Keratinocyte (primary cell): ENCODE measurements around the gene LRBA. TPM values are rescaled to one million over a fixed set of nuclear protein-coding genes. Genes with fewer than 3 reads are reported as not detected.

Experiments used
- DNase-seq: peaks from one replicate; pipeline ENCODE4 v3.0.0-alpha.2; 2011; ENCODE audit warnings: low read depth, missing footprints, low spot score
- FAIRE-seq: peaks from 2 replicates; lab custom pipeline; 2011; peaks lifted over from hg19 to GRCh38; lab: Jason Lieb, UNC
- H2AFZ ChIP-seq: 2 replicates; pipeline ENCODE4 v1.6.0; 2012; ENCODE audit warnings: low read length, control low read depth, inconsistent platforms; ENCODE audit not compliant: control insufficient read depth
- H3K27ac ChIP-seq: 2 replicates; pipeline ENCODE4 v1.5.1; 2011; ENCODE audit warnings: low read length; ENCODE audit not compliant: control insufficient read depth, insufficient read depth
- H3K27me3 ChIP-seq: 3 replicates; pipeline ENCODE4 v1.6.0; 2011; ENCODE audit warnings: low read length; ENCODE audit not compliant: control insufficient read depth, insufficient read depth; ENCODE audit errors: extremely low read depth
- H3K36me3 ChIP-seq, 2 experiments: 2 replicates in 1 of 2; 3 replicates in 1 of 2; pipeline ENCODE4 v1.5.1; 2011; ENCODE audit warnings: low read length in 2 of 2, mild to moderate bottlenecking in 1 of 2; ENCODE audit not compliant: control insufficient read depth in 2 of 2, insufficient read depth in 2 of 2; ENCODE audit errors: extremely low read depth in 1 of 2
- H3K4me1 ChIP-seq: 3 replicates; pipeline ENCODE4 v1.5.1; 2011; ENCODE audit warnings: low read length; ENCODE audit not compliant: control insufficient read depth, insufficient read depth; ENCODE audit errors: extremely low read depth
- H3K4me2 ChIP-seq: 3 replicates; pipeline ENCODE4 v1.6.0; 2011; ENCODE audit warnings: low read depth, low read length; ENCODE audit not compliant: control insufficient read depth, insufficient read depth; ENCODE audit errors: extremely low read depth
- H3K4me3 ChIP-seq, 3 experiments: fragments of 200-600 bp in 1 of 3; sonication (generic) in 1 of 3; 2 replicates in 2 of 3; 3 replicates in 1 of 3; pipeline ENCODE4 v1.5.1; 2011 to 2016; ENCODE audit warnings: low read length in 3 of 3, mild to moderate bottlenecking in 3 of 3, control low read depth in 2 of 3, inconsistent platforms in 1 of 3, low read depth in 1 of 3, mixed read lengths in 1 of 3, mixed run types in 1 of 3, moderate library complexity in 1 of 3; ENCODE audit not compliant: control insufficient read depth in 2 of 3, insufficient read depth in 2 of 3; ENCODE audit errors: extremely low read depth in 1 of 3
- H3K79me2 ChIP-seq: 2 replicates; pipeline ENCODE4 v1.6.0; 2012; ENCODE audit warnings: low read length; ENCODE audit not compliant: control insufficient read depth, insufficient read depth
- H3K9ac ChIP-seq: 3 replicates; pipeline ENCODE4 v1.6.0; 2011; ENCODE audit warnings: low read length; ENCODE audit not compliant: control insufficient read depth, insufficient read depth; ENCODE audit errors: extremely low read depth
- H3K9me1 ChIP-seq: 3 replicates; pipeline ENCODE4 v1.6.0; 2011; ENCODE audit warnings: low read length; ENCODE audit not compliant: control insufficient read depth, insufficient read depth; ENCODE audit errors: extremely low read depth
- H3K9me3 ChIP-seq: 2 replicates; pipeline ENCODE4 v1.5.1; 2012; ENCODE audit warnings: low read depth, low read length; ENCODE audit not compliant: control insufficient read depth
- H4K20me1 ChIP-seq: 3 replicates; pipeline ENCODE4 v1.6.0; 2011; ENCODE audit warnings: low read length; ENCODE audit not compliant: control insufficient read depth, insufficient read depth; ENCODE audit errors: extremely low read depth
- EZH2 ChIP-seq: IDR thresholded peaks from one replicate; pipeline ENCODE4 v1.6.1; 2012; ENCODE audit warnings: inconsistent platforms, mild to moderate bottlenecking, low read length, moderate library complexity
- dilution Hi-C: fragments of 300-500 bp; cut with MboI; formaldehyde crosslinking; loops from one replicate; pipeline ENCODE4 v1.7.0; 2020; ENCODE audit warnings: low sequenced_read_pairs; ENCODE audit not compliant: extremely low pct_ligation_motif_present
- polyA plus RNA-seq, 5 experiments: library from polyadenylated mRNA; depleted of rRNA in 3 of 5; stranded (reverse) in 3 of 5; stranded (forward) in 1 of 5; unstranded in 1 of 5; fragments of >200 nt; gene quantifications; 1 replicate in 1 of 5; 2 replicates in 3 of 5; 3 replicates in 1 of 5; pipeline versions ENCODE4 v1.2.1 to v1.2.3, GENCODE V29; 2011 to 2012; ENCODE audit warnings: missing spikeins in 2 of 5, low read depth in 1 of 5, low replicate concordance in 1 of 5
- TF ChIP-seq, protein P1 (sequence below), 3 experiments: IDR thresholded peaks in 1 of 3; conservative IDR thresholded peaks in 1 of 3; optimal IDR thresholded peaks in 1 of 3; 2 replicates in 2 of 3; 3 replicates in 1 of 3; pipeline versions ENCODE3 to v1.5.1; 2011; ENCODE audit warnings: low read length in 3 of 3, mild to moderate bottlenecking in 3 of 3, moderate library complexity in 2 of 3, control low read depth in 1 of 3, inconsistent platforms in 1 of 3; ENCODE audit not compliant: insufficient read depth in 2 of 3; ENCODE audit errors: extremely low read depth in 1 of 3

Gene LRBA
- polyA plus RNA-seq, 1 donor (not counting 4 experiments of a cell fraction or from before 2014, with no cell fraction given), result 35.6 TPM

- no peaks in the 10 kb centered on the region for H3K9me3 ChIP-seq
- H3K9me1 ChIP-seq, result no peaks in the 10 kb centered on the region
- H3K4me3 ChIP-seq, result no peak overlapping the region
- H3K27ac ChIP-seq, result no peak overlapping the region
- no peaks in the 10 kb centered on the region for H4K20me1 ChIP-seq
- H3K36me3 ChIP-seq, result peaks cover 0 to 2% of the 10 kb centered on the region in 2 experiments
- H3K4me1 ChIP-seq, result no peaks in the 10 kb centered on the region
- H3K27me3 ChIP-seq, result no peaks in the 10 kb centered on the region
- H3K9ac ChIP-seq, result no peak overlapping the region
- FAIRE-seq, result no peak
- no peak overlapping the region for H2AFZ ChIP-seq
- H3K79me2 ChIP-seq, result no peaks in the 10 kb centered on the region
- dilution Hi-C loops, result no loop called here
- no peak for DNase-seq
- TF ChIP-seq, protein P1, sequence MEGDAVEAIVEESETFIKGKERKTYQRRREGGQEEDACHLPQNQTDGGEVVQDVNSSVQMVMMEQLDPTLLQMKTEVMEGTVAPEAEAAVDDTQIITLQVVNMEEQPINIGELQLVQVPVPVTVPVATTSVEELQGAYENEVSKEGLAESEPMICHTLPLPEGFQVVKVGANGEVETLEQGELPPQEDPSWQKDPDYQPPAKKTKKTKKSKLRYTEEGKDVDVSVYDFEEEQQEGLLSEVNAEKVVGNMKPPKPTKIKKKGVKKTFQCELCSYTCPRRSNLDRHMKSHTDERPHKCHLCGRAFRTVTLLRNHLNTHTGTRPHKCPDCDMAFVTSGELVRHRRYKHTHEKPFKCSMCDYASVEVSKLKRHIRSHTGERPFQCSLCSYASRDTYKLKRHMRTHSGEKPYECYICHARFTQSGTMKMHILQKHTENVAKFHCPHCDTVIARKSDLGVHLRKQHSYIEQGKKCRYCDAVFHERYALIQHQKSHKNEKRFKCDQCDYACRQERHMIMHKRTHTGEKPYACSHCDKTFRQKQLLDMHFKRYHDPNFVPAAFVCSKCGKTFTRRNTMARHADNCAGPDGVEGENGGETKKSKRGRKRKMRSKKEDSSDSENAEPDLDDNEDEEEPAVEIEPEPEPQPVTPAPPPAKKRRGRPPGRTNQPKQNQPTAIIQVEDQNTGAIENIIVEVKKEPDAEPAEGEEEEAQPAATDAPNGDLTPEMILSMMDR (optimal IDR thresholded peaks at IDR 0.05 in 1 of 3, IDR thresholded peaks at IDR 0.05 in 1 of 3, conservative IDR thresholded peaks at IDR 0.05 in 1 of 3; ENCODE audit: extremely low read depth in 1 of 3, insufficient read depth in 2 of 3, low read length in 3 of 3), result no peak
- TF ChIP-seq EZH2, result no peak
- H3K4me2 ChIP-seq, result no peak overlapping the region
These were observed 592.0 kb downstream of the LRBA start for GRCh38 chr4:150423074-150423473.

DNA sequence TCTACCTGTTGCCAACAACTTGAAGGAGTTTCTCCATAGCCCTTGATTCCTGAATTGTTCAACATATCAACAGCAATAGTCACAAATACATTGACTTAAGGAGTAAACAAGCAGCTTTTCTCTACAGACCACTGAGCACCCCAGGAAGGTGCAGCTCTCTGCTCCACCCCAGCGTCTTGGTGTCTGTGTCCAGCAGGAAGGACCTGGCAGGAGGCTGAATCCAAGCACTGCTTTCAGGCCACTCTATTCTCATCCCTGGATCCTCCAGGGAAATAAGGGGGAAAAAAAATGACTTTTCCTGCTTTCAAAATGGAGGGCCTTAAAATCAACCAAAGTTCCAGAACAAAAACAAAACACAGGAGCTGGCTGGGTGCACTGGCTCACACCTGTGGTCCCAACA, 593.5 kb downstream of the LRBA start:
- H3K4me1 ChIP-seq, result no peaks in the 10 kb centered on the region

More for the DNA sequence above, 593.5 kb downstream of the LRBA start:
- Histone ChIP-seq H3K9ac (no peak overlapping the region), H3K4me2 (no peak overlapping the region), H3K27ac (no peak overlapping the region), H3K36me3 (peaks cover 0 to 2% of the 10 kb centered on the region in 2 experiments), H2AFZ (no peak overlapping the region), H3K79me2 (no peaks in the 10 kb centered on the region), H3K27me3 (no peaks in the 10 kb centered on the region), H3K9me1 (no peaks in the 10 kb centered on the region), H3K4me3 (no peak overlapping the region), H4K20me1 (no peaks in the 10 kb centered on the region), H3K9me3 (no peaks in the 10 kb centered on the region)
- DNase-seq (no peak), FAIRE-seq (no peak)
- dilution Hi-C loops, result no loop called here
- TF ChIP-seq, protein P1 (optimal IDR thresholded peaks at IDR 0.05 in 1 of 3, IDR thresholded peaks at IDR 0.05 in 1 of 3, conservative IDR thresholded peaks at IDR 0.05 in 1 of 3; ENCODE audit: extremely low read depth in 1 of 3, insufficient read depth in 2 of 3, low read length in 3 of 3), result no peak
- no peak for TF ChIP-seq EZH2
